Activated T-cell treated with anti-CD3 and anti-CD28 coated beads, Interleukin-2, amount 50 U/mL, for 48 hours (primary cell): Measurements from ENCODE around the gene MED9.

Experiments used
- DNase-seq, 2 experiments: peaks; one replicate each; pipeline ENCODE4 v3.0.0-alpha.2; 2020

Gene MED9

GRCh38 chr17:17519886-17520285, 43.1 kb downstream of the MED9 start:
- DNase-seq: no peak

- no peak for DNase-seq
These were observed 43.9 kb downstream of the MED9 start for GRCh38 chr17:17520599-17521232.

- DNase-seq: no peak
These were observed 46.4 kb downstream of the MED9 start for GRCh38 chr17:17523001-17523730.

- DNase-seq: no peak
These were observed 47.1 kb downstream of the MED9 start for GRCh38 chr17:17523731-17524490.

GRCh38 chr17:17525311-17525710, 48.5 kb downstream of the MED9 start:
- no peak for DNase-seq

- no peak for DNase-seq
These were observed 49.2 kb downstream of the MED9 start for GRCh38 chr17:17525956-17526355.

GRCh38 chr17:17526369-17526768, 49.6 kb downstream of the MED9 start:
- no peak for DNase-seq

- no peak for DNase-seq
These were observed 50.7 kb downstream of the MED9 start for GRCh38 chr17:17527534-17527933.

- no peak for DNase-seq
These were observed 51.2 kb downstream of the MED9 start for GRCh38 chr17:17527956-17528500.

GRCh38 chr17:17528696-17529652, 52.2 kb downstream of the MED9 start:
- DNase-seq: no peak

GRCh38 chr17:17531156-17531555, 54.4 kb downstream of the MED9 start:
- DNase-seq: no peak

GRCh38 chr17:17532991-17533390, 56.2 kb downstream of the MED9 start:
- no peak for DNase-seq

GRCh38 chr17:17533901-17534441, 57.2 kb downstream of the MED9 start:
- no peak for DNase-seq

GRCh38 chr17:17535957-17536356, 59.2 kb downstream of the MED9 start:
- DNase-seq: no peak

GRCh38 chr17:17536702-17537101, 59.9 kb downstream of the MED9 start:
- DNase-seq: no peak

- DNase-seq: no peak
These were observed 60.7 kb downstream of the MED9 start for GRCh38 chr17:17537311-17538099.

GRCh38 chr17:17538417-17539391, 61.9 kb downstream of the MED9 start:
- DNase-seq: no peak

- no peak for DNase-seq
These were observed 62.8 kb downstream of the MED9 start for GRCh38 chr17:17539591-17539990.

- no peak for DNase-seq
These were observed 63.6 kb downstream of the MED9 start for GRCh38 chr17:17540278-17540906.
